HG02852 (cell line): ENCODE measurements around the gene ZNF683.
"Not testable (repeated sequence)": the region's sequence is repeated elsewhere in the genome, so short reads cannot be mapped to it uniquely, and the experiment has no call there.

Experiments
- ATAC-seq: cut with Tn5 transposase; IDR thresholded peaks from one replicate; pipeline ENCODE4 v1.9.1; 2021; ENCODE audit warnings: mild to moderate bottlenecking, moderate library complexity; ENCODE audit not compliant: unreplicated experiment

ZNF683 gene

DNA sequence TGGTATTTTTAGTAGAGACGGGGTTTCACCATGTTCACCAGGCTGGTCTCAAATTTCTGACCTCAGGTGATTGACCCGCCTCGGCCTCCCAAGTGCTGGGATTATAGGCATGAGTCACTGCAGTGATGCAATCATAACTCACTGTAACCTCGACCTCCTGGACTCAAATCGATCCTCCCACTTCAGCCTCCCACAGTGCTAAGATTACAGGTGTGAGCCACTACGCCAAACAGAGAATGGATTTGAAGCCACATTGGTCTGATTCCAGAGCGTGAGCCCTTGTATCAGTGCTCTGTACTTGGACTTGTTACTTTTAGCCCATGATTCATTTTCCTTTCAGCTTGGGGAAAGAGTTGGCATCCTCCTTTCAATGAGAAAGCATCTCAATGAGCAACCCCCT, 14.9 kb upstream of the ZNF683 start:
- no peak for ATAC-seq

DNA sequence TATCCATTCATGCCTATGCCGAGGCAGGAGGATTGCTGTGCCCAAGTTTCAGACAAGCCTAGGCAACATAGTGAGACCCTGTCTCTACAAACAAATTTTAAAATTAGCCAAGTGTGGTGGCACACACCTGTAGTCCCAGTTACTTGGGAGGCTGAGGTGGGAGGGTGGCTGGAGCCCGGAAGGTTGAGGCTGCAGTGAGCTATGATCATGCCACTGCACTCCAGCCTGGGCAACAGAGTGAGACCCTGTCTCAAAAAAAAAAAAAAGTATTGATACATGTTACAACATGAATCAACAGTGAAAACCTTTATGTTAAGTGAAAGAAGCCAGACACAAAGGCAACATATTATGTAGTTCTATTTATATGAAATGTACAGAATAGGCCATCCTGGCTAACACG, 12.5 kb upstream of the ZNF683 start:
- ATAC-seq: not testable (repeated sequence)

DNA sequence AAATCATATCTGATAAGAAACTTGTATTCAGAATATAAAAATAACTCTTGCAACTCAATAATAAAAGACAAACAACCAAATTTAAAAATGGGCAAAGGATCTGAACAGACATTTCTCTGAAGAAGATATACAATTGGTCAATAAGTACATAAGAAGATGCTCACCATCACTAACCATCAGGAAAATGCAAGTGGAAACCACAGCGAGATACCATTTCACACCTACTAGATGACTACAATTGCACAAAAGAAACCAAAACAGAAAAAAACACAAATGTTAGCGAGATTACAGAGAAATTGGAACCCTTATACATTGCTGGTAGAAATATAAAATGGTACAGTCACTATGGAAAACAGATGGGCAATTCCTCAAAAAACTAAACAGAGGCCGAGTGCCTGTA, 11.5 kb upstream of the ZNF683 start:
- ATAC-seq: no peak

DNA sequence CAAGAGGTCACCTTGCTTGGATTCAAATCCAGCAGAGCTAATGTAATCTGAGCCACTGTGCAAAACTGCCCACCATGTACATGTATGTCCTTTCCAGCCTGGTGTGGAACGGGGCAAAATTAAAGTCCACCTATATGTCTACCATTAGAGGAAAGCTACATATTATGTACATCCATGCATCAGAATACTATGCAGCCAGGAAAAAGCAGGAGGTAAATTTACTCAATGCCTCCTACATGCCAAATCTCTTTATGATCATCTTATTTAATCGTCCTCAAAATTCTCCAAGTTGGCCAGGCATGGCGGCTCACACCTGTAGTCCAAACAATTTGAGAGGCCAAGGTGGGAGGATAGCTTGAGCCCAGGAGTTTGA, 6.3 kb upstream of the ZNF683 start:
- no peak for ATAC-seq

DNA sequence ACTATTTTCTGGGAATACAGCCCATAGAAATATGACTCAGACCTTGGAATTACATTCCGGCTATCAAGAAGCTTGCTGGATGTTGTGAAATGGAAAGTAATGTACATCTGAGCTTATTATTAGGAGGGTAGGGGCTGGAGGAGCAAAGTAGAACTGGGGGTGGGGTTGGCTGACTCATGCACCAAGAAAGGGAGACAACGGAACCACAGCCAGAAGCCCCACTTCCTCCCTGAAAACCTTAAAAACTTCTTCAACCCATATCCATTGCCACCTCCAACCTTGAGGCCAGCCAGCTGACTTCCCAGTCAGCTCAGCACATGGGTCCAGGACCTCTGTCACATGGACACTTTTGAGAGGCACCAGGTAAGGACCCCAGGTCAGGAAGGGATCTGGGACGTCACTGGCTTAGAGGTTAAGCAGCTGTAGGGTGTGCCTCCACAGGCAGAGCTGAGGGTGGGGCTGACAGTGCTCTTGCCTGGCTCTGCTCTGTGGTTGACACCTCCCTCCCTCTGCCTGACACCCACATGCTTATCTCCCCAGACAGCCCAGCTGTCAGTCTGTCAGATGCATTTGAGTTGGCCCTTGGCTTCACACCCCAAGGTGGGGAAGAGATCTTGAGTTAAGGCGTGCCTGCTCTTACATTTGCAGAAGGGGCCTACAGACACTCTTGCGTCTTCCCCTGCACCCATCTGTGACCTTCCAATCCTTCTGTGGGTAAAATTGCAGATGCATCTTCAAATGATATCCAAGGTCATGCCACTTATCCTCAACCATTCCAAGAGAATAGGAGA, 5.7 kb upstream of the ZNF683 start:
- ATAC-seq: peak; percentile 84

DNA sequence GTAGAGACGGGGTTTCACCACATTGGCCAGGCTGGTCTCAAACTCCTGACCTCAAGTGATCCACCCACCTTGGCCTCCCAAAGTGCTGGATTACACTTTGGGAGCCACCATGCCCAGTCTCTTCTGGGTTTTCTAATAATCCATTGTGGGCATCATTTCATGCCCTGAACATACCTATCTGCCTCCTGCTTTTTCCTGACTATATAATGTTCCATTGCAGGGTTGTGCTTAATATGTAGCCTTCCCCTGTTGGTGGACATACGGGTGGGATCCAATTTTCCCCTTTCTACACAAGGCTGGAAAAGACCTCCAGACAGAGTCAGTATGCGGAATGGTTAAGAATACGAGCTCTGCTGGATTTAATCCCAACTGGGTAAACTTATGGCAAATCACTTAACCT, 3.5 kb upstream of the ZNF683 start:
- ATAC-seq: no peak

DNA sequence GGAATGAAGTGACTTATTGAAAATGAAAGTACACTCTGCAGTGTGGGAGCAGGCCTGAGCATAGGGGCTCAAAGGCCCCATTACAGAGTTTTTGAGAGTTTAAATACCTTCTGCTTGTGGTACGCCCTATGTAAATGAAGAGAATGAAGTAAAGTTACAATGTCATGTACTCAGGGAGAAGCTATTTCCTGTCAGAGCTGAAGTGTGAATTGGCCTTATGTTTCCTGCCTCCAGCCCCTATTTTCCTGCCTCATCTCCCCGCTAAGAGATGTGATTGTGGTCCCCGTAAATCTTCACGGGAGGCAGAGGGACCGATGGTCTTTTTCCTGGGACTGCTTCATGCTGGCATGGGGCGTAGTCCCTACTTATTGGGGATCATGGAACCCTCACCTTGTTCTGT, 2.5 kb upstream of the ZNF683 start:
- ATAC-seq: no peak

DNA sequence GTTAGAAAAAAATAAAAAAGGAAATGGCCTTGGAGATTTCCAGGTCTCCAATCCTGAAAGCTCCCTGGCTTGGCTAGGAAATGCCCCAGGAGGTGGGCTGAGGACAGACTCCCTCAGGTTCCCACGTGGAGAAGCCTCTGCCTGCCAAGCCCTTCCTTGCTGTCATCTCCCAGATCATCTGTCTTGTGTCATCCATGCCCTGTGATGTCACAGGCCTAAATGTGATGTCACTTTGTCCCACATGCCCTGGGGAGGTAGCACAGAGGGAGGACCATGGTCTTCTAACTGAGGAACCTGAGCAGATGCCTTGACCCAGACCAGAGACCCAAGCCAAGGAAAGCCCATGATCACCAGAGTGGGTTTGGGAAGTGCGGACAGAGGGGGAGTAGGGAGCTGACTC, 1.8 kb upstream of the ZNF683 start:
- ATAC-seq: not testable (repeated sequence)

DNA sequence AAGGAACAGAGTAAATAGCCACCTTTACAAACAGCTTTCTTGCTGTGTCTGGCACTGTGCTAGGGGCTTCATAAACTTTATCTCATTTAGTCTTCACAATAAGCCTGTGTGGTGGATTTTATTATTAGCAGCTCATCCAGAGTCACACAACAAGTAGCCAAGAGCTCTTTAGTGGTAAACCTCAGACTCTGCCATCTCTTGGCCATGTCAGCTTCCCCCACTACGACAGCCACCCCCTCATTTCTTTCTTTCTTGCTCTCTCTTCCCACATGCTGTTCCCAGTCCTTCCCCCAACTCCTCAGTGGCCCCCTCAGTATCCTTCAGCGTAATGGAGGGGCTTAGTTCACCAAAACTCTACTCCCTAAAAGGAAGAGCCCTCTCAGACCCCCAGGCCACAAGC, 1.2 kb upstream of the ZNF683 start:
- ATAC-seq: no peak

DNA sequence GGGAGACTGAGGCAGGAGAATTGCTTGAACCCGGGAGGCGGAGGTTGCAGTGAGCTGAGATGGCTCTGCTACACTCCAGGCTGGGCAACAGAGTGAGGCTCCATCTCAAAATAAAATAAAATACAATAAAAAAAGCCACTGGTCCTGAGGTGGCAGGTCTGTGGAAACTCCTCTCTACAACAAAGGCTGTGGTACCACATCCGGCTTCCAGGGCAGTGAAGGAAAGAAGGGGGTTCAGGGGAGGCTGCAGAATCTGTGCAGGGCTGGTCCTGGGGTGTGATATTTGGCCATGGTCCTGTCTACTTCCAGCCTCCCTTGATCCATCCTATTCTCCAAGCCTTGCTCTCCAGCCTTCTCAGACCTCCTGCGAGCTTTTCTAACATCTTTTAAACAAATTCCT, 731 bp upstream of the ZNF683 start:
- ATAC-seq: no peak

DNA sequence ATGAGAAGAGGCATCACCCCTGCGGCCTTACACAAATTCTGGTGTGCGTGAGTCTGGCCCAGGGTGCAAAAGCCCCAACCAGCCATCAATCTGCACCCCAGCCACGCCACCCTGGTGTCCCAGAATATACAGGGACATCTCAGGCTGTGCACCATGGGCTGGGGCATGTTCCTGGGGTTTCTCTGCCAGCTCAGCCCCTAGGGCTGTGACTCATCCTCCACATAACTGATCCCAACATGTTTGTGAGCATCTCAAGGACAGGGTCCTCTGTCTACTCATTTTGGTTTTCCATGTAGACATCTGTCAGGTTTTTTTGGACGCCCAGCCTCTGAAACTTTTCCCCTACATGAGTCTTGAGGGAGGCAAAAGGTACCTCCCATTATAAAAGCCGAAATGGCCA, 511 bp downstream of the ZNF683 start:
- no peak for ATAC-seq

DNA sequence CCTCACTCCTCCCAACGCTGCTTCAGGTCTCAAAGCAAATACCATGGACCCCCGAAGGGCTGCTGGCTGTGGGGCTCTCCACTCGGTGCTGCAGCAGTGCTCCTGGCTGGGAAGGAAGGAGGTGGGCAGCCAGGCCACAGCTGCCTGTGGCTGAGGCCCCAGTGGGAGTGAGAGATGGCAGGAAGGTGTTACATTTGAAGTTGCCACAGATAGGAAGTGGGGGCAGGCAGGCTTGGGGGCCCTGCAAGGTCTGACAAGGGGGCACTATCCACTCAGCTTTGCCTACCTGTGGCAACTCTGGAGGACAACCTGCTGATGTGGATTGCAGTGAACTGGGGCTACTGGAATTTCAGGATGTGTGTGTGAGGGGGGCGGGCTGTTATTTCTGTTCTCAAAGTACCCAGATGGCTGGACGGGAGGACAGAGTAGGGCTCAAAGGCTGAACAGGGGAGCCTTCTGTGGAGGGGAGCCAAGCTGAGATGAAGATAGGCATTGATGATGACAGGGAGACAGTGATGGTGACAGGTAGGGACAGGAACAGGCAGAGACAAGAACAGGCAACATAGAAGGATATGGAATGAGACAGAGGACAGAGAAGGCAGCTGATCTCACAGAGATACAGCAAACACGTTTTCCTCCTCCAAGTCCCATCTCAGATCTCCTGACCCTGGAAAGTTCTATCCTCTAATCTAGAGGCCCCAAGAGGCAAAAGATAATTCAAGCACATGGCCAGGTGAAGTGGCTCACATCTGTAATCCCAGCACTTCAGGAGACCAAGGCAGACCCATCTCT, 1.8 kb downstream of the ZNF683 start:
- ATAC-seq: no peak

DNA sequence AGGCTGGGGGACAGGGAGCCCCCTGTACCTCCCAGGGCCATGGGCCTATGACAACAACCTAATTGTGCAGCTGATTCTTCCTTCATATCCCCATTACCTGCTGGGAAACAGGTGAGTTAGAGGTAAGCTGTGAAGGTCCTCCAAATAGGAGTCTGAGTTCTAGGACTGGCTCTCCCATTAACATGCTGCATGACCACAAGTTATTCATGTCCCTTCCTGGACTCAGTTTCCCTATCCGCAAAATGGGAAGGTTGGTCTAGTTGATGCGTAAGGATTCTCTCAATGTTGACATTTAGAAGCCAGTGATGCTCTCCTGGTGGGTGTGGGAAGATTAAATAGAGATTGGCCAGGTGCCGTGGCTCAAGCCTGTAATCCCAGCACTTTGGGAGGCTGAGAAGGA, 4.1 kb downstream of the ZNF683 start:
- ATAC-seq: no peak

DNA sequence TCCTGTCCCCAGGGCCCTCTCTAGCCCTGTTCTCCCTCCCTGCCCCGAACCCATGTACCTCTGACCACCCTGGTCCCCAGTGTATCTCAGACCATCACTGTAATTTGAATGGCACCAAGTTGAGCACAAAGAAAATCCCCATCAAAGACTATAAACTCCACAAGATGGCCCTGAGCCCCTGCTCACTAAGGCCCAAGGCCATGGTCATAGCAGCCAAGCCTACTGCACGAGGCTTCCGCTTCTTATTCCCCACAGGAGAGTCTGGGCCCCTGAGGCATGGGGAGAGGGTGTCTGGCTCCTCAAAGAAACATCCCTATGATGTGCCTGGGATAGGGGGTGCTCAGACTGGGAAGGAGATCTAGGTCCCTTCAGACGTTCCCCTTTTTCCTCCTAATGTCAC, 4.5 kb downstream of the ZNF683 start:
- no peak for ATAC-seq

DNA sequence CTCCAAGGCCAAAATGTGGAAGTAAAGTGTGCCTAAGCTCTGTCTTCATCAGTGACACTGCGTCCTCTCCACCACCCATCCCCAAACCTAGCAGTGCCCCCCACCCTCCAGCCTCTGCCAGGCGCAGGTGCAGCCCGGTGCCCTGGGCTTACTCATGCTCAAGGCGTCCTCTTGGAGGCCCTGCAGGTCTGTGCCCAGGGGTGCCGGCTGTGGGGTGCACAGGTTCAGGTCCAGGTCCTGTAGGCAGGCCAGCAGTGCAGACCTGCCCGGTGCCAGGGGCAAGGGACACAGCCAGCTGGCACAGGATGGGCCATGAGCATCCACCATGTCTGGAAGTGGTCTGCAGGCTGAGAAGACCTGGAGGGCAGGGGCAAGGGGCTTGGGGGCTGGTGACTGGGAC, 5.1 kb downstream of the ZNF683 start:
- no peak for ATAC-seq

DNA sequence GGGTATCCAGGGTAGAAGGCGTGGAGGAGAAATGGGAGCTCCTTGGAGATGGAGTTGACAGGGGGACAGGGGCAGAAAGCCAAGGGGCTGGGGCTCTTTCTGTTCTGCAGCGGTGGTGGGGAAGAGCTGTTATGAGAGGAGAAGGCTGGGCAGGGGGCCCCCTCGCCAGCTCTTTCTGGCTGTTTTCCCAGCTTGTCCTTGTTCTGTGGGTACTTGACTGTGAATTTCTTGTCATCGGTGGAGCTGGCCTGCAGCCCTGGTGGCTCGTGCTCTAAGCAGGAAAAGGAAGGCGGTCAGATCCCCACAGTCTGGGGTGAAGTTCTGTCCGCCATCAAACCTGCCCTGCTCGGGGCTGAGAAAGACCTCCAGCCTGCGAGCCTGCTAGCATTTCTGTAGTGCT, 7.6 kb downstream of the ZNF683 start:
- ATAC-seq: no peak

DNA sequence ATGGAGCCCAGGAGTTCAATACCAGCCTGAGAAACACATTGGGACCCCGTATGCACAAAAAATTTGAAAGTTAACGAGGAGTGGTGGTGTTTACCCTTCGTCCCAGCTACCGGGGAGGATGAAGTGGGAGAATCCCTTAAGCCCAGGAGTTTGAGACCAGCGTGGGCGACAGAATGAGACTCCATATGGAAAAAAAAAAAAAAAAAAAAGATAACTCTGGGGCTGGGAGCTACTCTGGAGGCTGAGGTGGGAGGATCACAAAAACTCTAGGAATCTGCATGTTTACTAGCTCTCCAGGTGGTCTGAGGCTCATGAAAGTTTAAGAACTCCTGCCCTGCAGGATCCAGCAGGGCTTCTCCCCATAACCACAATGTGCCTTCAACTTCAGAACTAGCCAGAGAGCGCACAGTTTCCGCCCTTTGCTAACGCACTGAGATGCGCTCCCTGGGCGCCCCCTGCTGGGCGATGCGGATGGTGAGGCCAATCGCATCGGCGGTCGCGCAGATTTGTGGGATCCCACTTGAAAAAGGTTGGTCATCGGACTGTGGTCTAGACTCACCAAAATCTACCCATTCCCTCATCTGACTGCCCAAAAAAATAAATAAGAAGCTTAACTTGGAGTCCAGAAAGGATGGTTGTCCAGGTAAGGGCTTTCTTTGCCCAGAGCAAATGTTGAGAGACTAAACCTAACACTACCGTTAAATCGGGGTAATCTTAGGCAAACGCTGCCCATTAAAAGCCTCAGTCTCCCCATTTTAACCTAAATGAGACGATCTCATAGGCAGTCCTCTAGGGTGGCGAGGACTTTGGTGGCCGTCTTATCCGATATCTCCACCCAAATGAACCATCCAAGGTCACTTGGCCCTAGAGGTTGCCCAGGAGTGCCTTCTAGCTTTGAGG, 8.8 kb downstream of the ZNF683 start:
- no peak for ATAC-seq

DNA sequence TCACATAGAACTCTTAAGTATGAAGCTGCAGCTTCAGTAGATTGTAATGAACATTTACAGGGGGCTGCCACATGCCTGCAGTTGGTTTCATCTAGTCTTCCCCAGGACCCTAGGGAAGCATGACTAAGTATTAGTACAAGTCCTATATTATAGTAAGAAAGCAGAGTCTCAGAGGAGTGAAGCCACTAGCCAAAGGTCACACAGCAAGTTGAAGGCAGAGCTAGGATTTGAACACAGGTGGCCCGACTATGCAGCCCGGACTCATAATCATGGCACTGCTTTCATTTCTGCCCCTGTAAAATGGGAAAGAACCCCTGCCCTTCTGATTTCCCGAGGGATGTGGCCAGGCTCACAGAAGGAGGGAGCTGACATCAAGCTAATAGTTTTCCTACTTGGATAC, 10.2 kb downstream of the ZNF683 start:
- ATAC-seq: no peak

DNA sequence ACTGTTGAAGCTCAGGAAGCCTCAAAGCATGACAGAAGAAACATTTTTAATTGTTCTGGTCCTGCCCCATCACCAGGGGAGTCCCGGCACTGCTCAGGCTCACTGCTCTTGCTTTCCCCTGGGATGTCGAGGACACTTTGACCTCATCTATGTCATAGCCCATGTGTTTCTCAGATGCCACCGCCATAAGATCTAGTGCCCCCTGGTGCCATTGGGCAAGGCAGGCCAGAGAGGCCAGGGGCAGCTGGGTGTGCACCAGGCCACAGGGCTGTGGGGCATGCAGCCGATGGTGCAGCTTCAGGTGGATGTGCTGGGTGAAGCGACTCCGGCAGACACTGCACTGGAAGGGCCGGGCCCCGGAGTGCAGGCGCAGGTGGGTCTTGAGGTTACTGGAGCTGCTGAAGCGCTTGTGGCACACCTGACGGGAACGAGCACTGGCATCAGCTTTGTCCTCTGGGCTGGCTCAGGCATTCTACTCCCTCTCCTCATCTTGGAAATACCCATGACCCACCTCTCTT, 10.9 kb downstream of the ZNF683 start:
- ATAC-seq: no peak

DNA sequence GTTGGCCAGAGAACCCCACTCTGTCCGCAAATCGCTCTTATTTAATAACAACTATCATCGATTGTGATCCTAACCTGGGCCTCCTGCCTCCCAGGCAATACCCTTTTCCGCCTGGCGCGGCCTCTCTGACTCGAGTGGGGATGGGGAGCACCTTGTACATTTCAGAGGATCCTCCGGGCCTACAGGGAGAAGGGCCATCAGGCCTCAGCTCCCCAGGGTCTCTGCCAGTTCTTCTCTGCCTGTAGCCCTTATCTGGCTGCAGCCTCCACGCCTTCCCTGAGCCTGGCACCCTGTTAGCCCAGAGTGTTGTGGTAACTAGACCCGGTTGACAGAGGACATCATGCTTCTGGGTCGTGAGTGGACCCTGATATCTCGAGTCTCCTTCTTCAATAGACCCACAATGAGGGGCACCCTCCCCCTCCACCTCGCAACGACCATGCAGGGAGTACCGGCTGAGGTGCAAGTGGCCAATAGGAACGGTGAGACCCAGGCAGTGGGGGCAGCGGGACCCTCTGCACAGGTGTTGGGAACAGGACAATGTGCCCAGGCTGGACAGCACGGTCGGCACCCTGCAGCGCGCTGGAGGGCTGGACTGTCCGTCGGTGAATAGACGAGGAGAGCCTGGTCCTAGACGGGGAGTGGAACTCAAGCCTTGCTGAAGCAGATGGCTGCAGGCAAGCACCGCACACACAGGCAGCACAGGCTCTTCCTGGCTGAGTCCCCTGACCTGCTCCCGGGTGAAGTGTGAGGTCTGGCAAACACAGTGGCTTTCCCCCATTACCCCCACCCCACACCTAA, 11.5 kb downstream of the ZNF683 start:
- no peak for ATAC-seq
